ENCODE measurements around the gene SELPLG.

DNA sequence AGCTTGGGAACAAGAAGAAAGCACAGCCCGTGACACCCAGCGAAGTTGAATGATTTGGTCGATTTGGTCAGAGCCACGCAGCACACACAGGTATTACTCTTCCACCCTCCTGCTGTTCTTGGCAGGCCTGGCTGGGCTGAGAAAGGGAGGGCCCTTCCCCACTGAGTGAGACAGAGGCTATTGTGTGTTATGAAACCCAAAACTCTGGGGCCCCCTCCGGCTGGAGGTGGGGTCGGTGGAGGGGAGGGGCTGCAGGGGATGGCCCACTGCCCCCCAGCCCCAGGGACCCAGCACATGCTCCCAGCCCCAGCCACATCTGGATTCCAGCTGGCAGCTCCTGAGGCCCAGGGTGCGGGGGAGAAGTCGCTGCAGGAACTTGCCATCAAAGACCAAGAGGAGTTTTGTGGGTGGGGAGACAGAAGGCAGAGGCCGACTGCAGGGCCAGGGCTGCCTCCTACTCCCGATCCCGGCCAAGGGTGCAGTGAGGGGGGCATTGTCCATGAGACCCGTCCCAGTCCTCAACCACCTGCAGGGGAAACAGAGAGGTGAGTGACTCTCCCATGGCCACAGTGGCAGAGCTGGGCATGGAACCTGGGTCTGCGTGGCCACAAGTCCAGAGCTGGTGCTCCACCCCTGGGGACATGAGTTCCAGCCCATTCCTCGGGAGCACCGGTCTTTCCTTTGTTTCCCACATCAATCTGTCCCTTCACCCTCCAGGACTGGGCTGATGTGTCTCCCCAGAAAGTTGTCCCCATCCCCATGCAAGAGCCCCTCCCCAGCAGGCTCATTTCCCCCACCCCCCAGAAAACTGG, 44.5 kb downstream of the SELPLG start:
- no peak for TF ChIP-seq EZH2 (IDR thresholded peaks at IDR 0.05)
- TF ChIP-seq POLR2AphosphoS5 (IDR thresholded peaks at IDR 0.05; ENCODE audit: borderline replicate concordance, low read depth, low read length): 0 out of 2 replicates have a peak, but pooled peaks have one; percentile 13
- TF ChIP-seq FOXP2 (optimal IDR thresholded peaks at IDR 0.05; ENCODE audit: control extremely low read depth, extremely low read length, insufficient read depth): no peak

Data from SK-N-MC (cell line).